Body of pancreas (tissue), 4 donors: Measurements from ENCODE around the gene CLTC. TPM values are rescaled to one million over a fixed set of nuclear protein-coding genes. Genes with fewer than 3 reads are reported as not detected.

Experiments used
- ATAC-seq: fragments of 150-250 bp; one replicate; pipeline ENCODE4 v1.9.1; 2016
- DNase-seq, 4 donors: peaks; one replicate each; pipeline ENCODE4 v3.0.0-alpha.2; 2019
- H3K27ac ChIP-seq, 4 donors: fragments of 200-600 bp; sonication (generic); 1 replicate in 3 of 4; 2 replicates in 1 of 4; pipeline versions ENCODE4 v1.5.1 to v1.6.1; 2016 to 2019; ENCODE audit warnings: mild to moderate bottlenecking in 1 of 4, mixed read lengths in 1 of 4, moderate library complexity in 1 of 4
- H3K27me3 ChIP-seq, 2 donors: fragments of 200-600 bp; sonication (generic); one replicate each; pipeline ENCODE4 v1.6.0; 2016; ENCODE audit warnings: mild to moderate bottlenecking in 1 of 2
- H3K36me3 ChIP-seq, 2 donors: fragments of 200-600 bp; sonication (generic); replicated peaks in 1 of 2; 2 replicates each; pipeline ENCODE4 v1.5.1; 2016; ENCODE audit warnings: low read depth in 2 of 2; ENCODE audit not compliant: insufficient read depth in 1 of 2
- H3K4me1 ChIP-seq: fragments of 200-600 bp; sonication (generic); one replicate; pipeline ENCODE4 v1.6.0; 2016
- H3K4me3 ChIP-seq, 2 donors: fragments of 200-600 bp; sonication (generic); 1 replicate in 1 of 2; 2 replicates in 1 of 2; pipeline ENCODE4 v1.5.1; 2016 to 2019
- H3K9me3 ChIP-seq, 3 donors: fragments of 200-600 bp; sonication (generic); 1 replicate in 2 of 3; 2 replicates in 1 of 3; pipeline ENCODE4 v1.5.1; 2016
- CTCF ChIP-seq, 7 experiments: fragments of 450-650 bp in 4 of 7; fragments of 200-600 bp in 3 of 7; sonication (generic) in 3 of 7; IDR thresholded peaks; one replicate each; pipeline ENCODE4 v1.5.1; 2016 to 2019; ENCODE audit warnings: antibody characterized with exemption in 7 of 7
- POLR2A ChIP-seq, 3 donors: fragments of 450-650 bp; IDR thresholded peaks; one replicate each; pipeline ENCODE4 v1.6.1; 2016; ENCODE audit warnings: antibody characterized with exemption in 3 of 3, mild to moderate bottlenecking in 2 of 3
- WGBS, 2 donors: methylation state at CpG; one replicate each; pipeline ENCODE4 v1.1.5; 2017; 5-methylcytosine and 5-hydroxymethylcytosine counted together
- intact Hi-C: fragments of 100-400 bp; cut with DNase I; formaldehyde crosslinking; loops from one replicate; pipeline ENCODE4 v1.15.1; 2023
- total RNA-seq, 2 donors: library from RNA; depleted of rRNA; stranded (reverse); fragments of >200 nt; gene quantifications; one replicate each; pipeline ENCODE4 v1.1.0, GENCODE V29; 2016

The CLTC gene
- total RNA-seq, 2 donors from 2014 or later: 78.1 to 112 TPM

GRCh38 chr17:59643159-59644140 is 23.8 kb downstream of the CLTC start:
- Histone ChIP-seq H3K27me3 (no peaks in the 10 kb centered on the region), H3K27ac (peak overlapping the region in 1 of 4 donors; percentile 57), H3K36me3 (peaks cover 0 to 5% of the 10 kb centered on the region in 2 donors), H3K9me3 (no peaks in the 10 kb centered on the region), H3K4me1 (peaks cover 34% of the 10 kb centered on the region), H3K4me3 (no peak overlapping the region)
- ATAC-seq: no peak
- DNase-seq: no peak
- WGBS, 2 donors: 62 to 68% methylated on average over 5 of the region's 5 CpGs
- TF ChIP-seq POLR2A (IDR thresholded peaks at IDR 0.05) (no peak), CTCF (IDR thresholded peaks at IDR 0.05) (no peak)
- intact Hi-C loops: no loop called here

DNA sequence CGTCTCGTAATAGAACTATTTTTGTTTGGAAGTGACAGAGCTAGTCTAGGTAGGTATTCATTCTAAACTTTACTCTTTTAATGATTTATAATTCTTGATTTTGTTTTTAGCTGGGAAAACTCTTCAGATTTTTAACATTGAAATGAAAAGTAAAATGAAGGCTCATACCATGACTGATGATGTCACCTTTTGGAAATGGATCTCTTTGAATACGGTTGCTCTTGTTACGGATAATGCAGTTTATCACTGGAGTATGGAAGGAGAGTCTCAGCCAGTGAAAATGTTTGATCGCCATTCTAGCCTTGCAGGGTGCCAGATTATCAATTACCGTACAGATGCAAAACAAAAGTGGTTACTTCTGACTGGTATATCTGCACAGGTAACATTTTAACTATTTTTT is 27.6 kb downstream of the CLTC start:
- Histone ChIP-seq H3K36me3 (peaks cover 9 to 26% of the 10 kb centered on the region in 2 donors), H3K4me1 (peaks cover 15% of the 10 kb centered on the region), H3K27me3 (no peaks in the 10 kb centered on the region), H3K9me3 (no peaks in the 10 kb centered on the region), H3K27ac (no peak overlapping the region), H3K4me3 (no peak overlapping the region)
- 79 to 88% methylated on average over 6 of the region's 6 CpGs for WGBS, 2 donors
- DNase-seq (no peak), ATAC-seq (no peak)
- TF ChIP-seq POLR2A (IDR thresholded peaks at IDR 0.05): no peak
- intact Hi-C loops: no loop called here

- H3K36me3 ChIP-seq: peaks cover 11 to 38% of the 10 kb centered on the region in 2 donors
- no peak overlapping the region for H3K27ac ChIP-seq
- no peaks in the 10 kb centered on the region for H3K9me3 ChIP-seq
- no peaks in the 10 kb centered on the region for H3K4me1 ChIP-seq
- intact Hi-C loops: no loop called here
- TF ChIP-seq POLR2A (IDR thresholded peaks at IDR 0.05): no peak
- TF ChIP-seq CTCF (IDR thresholded peaks at IDR 0.05): no peak
- no peak overlapping the region for H3K4me3 ChIP-seq
- ATAC-seq: no peak
- DNase-seq: no peak
- no peaks in the 10 kb centered on the region for H3K27me3 ChIP-seq
Observed at GRCh38 chr17:59649886-59650285, 30.2 kb downstream of the CLTC start.

DNA sequence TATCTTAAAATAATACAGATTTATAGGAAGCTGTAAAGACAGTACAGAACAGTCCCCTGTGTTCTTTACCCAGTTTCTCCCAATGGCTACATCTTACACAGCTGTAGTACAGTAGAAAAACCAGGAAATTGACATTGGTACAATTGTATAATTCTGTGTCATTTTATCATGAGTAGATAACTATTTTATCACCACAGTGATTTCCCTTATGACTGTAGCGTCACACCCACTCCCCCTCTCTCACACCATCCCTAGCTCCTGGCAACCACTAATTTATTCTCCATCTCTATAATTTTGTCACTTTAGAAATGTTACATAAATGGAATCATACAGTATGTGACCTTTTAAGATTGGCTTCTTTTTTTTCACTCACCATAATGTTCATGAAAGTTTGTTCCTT is 30.9 kb downstream of the CLTC start:
- H3K4me1 ChIP-seq: no peaks in the 10 kb centered on the region
- ATAC-seq: no peak
- H3K27ac ChIP-seq: no peak overlapping the region
- intact Hi-C loops: no loop called here
- no peak for DNase-seq
- H3K9me3 ChIP-seq: no peaks in the 10 kb centered on the region
- 80 to 85% methylated on average over 1 of the region's 1 CpG for WGBS, 2 donors
- H3K4me3 ChIP-seq: no peak overlapping the region
- peaks cover 11 to 45% of the 10 kb centered on the region in 2 donors for H3K36me3 ChIP-seq
- H3K27me3 ChIP-seq: no peaks in the 10 kb centered on the region
- TF ChIP-seq POLR2A (IDR thresholded peaks at IDR 0.05) (no peak), CTCF (IDR thresholded peaks at IDR 0.05) (no peak)

GRCh38 chr17:59651346-59651745 is 31.7 kb downstream of the CLTC start:
- no peak overlapping the region for H3K4me3 ChIP-seq
- ATAC-seq (no peak), DNase-seq (no peak)
- no peaks in the 10 kb centered on the region for H3K27me3 ChIP-seq
- intact Hi-C loops: no loop called here
- H3K9me3 ChIP-seq: no peaks in the 10 kb centered on the region
- TF ChIP-seq CTCF (IDR thresholded peaks at IDR 0.05) (no peak), POLR2A (IDR thresholded peaks at IDR 0.05) (no peak)
- H3K27ac ChIP-seq: no peak overlapping the region
- H3K36me3 ChIP-seq: peaks cover 11 to 51% of the 10 kb centered on the region in 2 donors
- H3K4me1 ChIP-seq: no peaks in the 10 kb centered on the region
